Esophagus squamous epithelium (tissue), 4 donors: Measurements from ENCODE around the gene GBP1.

Source experiments
- POLR2A ChIP-seq, 4 donors: fragments of 450-650 bp; IDR thresholded peaks; one replicate each; pipeline ENCODE4 v1.6.1; 2017; ENCODE audit warnings: antibody characterized with exemption in 4 of 4, mild to moderate bottlenecking in 4 of 4, moderate library complexity in 3 of 4
- TF ChIP-seq, protein P1 (sequence below), 6 experiments: fragments of 450-650 bp in 4 of 6; fragments of 200-600 bp in 2 of 6; sonication (generic) in 2 of 6; IDR thresholded peaks; one replicate each; pipeline ENCODE4 v1.5.1; 2016 to 2019; ENCODE audit warnings: antibody characterized with exemption in 6 of 6, mild to moderate bottlenecking in 4 of 6, moderate library complexity in 4 of 6

DNA sequence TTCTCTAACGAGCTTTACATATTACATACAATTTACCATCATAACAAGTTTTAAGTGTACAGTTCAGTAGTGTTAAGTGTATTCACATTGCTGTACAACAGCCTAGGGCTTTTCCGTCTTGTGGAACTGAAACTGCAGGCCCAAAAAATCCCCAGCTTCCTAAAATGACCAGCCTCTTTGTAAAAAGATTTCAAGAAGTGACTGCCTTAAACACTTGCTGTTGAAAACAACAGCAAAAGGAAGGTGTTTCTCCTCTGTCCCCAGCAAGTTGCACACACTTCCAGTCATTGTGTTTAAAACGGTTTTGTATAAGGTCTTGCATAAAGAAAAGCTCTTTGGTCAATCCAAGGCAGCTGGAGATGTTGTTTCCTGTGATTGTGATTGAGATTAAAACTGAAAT is 16.0 kb upstream of the GBP1 start:
- TF ChIP-seq, protein P1, sequence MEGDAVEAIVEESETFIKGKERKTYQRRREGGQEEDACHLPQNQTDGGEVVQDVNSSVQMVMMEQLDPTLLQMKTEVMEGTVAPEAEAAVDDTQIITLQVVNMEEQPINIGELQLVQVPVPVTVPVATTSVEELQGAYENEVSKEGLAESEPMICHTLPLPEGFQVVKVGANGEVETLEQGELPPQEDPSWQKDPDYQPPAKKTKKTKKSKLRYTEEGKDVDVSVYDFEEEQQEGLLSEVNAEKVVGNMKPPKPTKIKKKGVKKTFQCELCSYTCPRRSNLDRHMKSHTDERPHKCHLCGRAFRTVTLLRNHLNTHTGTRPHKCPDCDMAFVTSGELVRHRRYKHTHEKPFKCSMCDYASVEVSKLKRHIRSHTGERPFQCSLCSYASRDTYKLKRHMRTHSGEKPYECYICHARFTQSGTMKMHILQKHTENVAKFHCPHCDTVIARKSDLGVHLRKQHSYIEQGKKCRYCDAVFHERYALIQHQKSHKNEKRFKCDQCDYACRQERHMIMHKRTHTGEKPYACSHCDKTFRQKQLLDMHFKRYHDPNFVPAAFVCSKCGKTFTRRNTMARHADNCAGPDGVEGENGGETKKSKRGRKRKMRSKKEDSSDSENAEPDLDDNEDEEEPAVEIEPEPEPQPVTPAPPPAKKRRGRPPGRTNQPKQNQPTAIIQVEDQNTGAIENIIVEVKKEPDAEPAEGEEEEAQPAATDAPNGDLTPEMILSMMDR (IDR thresholded peaks at IDR 0.05): no peak
- no peak for TF ChIP-seq POLR2A (IDR thresholded peaks at IDR 0.05)
